ENCODE results near the gene SLC4A3. TPM values are rescaled to one million over a fixed set of nuclear protein-coding genes. Genes with fewer than 3 reads are reported as not detected.
"Not testable (repeated sequence)": the region's sequence is repeated elsewhere in the genome, so short reads cannot be mapped to it uniquely, and the experiment has no call there.

SLC4A3 gene
- total and polyA plus RNA-seq, 2 donors = 0.47 to 6.9 TPM

DNA sequence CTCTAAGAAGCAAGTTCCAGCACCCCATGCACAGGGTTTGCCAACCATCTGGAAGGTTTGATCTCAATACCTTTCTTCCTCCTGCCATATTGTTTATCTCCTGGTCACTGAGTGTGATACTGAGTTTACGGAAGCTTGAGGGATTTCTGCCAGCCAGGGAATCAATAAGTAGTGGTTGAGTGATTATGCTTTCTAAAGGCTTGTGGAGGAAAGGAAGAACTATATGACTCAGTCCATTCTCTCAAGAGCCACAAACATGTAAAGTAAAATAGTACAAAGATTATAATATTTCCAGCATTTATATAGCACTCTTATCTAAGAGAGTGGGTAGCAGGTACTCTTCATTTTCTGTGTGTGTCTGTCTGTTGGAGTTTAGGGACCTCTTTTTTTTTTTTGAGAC, 49.2 kb downstream of the SLC4A3 start:
- no peak overlapping the region for H3K4me3 ChIP-seq (ENCODE audit: low read length in 2 of 2)
- DNase-seq (ENCODE audit: low read depth in 6 of 9, low spot score in 9 of 9) = no peak
- H3K9me3 ChIP-seq (ENCODE audit: control insufficient read depth in 2 of 2, insufficient read depth in 1 of 2, low read length in 1 of 2) = no peaks in the 10 kb centered on the region
- WGBS = 98% methylated on average over 1 of the region's 1 CpG
- H3K27ac ChIP-seq (ENCODE audit: low read depth in 1 of 2, low read length in 1 of 2) = no peak overlapping the region
- no peaks in the 10 kb centered on the region for H3K4me1 ChIP-seq (ENCODE audit: control insufficient read depth in 2 of 2, insufficient read depth in 2 of 2, low read length in 2 of 2)
- no peaks in the 10 kb centered on the region for H3K36me3 ChIP-seq (ENCODE audit: control insufficient read depth in 2 of 2, insufficient read depth in 2 of 2, low read length in 1 of 2)
- H3K27me3 ChIP-seq (ENCODE audit: control insufficient read depth in 2 of 2, insufficient read depth in 1 of 2, low read length in 1 of 2) = peaks cover 0 to 3% of the 10 kb centered on the region in 2 donors

DNA sequence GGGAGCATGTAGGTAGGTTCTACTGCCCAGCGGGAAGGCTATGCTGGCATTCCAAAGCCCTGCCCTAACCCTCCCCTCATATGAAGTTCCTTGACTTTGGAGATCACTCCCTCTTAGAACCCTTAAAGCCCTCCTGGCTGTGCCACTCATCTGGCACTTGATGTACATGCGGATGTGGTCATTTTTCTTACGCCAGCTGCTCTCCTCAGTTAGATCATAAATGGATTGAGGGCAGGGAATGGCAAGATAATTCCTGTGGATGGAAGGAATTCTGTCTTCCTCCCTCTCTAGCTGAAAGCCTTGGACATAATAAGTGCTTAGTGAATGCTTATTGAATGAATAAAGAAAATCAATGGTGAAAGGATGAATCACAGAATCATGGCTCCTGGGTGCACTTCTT, 51.6 kb downstream of the SLC4A3 start:
- DNase-seq (ENCODE audit: low read depth in 6 of 9, low spot score in 9 of 9) = no peak
- no peak overlapping the region for H3K4me3 ChIP-seq (ENCODE audit: low read length in 2 of 2)
- H3K36me3 ChIP-seq (ENCODE audit: control insufficient read depth in 2 of 2, insufficient read depth in 2 of 2, low read length in 1 of 2) = no peaks in the 10 kb centered on the region
- WGBS = 78% methylated on average over 3 of the region's 3 CpGs
- no peak overlapping the region for H3K27ac ChIP-seq (ENCODE audit: low read depth in 1 of 2, low read length in 1 of 2)
- H3K4me1 ChIP-seq (ENCODE audit: control insufficient read depth in 2 of 2, insufficient read depth in 2 of 2, low read length in 2 of 2) = no peaks in the 10 kb centered on the region
- no peaks in the 10 kb centered on the region for H3K9me3 ChIP-seq (ENCODE audit: control insufficient read depth in 2 of 2, insufficient read depth in 1 of 2, low read length in 1 of 2)
- H3K27me3 ChIP-seq (ENCODE audit: control insufficient read depth in 2 of 2, insufficient read depth in 1 of 2, low read length in 1 of 2) = no peaks in the 10 kb centered on the region

DNA sequence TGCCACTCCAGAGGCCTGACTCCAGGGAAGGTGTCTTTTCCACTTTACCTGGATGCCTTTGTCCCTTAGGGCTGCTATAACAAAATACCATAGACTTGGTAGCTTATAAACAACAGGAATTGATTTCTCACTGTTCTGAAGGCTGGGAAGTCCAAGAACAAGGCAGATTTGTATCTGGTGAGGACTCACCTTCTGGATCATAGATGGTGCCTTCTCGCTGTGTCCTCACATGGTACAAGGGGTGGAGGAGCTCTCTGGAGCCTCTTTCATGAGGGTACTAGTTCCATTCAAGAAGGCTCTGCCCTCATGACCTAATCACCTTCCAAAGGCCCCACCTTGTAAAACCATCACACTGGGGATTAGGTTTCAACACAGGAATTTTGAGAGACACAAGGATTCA, 52.1 kb downstream of the SLC4A3 start:
- H3K4me1 ChIP-seq (ENCODE audit: control insufficient read depth in 2 of 2, insufficient read depth in 2 of 2, low read length in 2 of 2) = no peaks in the 10 kb centered on the region
- H3K4me3 ChIP-seq (ENCODE audit: low read length in 2 of 2) = no peak overlapping the region
- peaks cover 0 to under 1% of the 10 kb centered on the region in 2 donors for H3K27me3 ChIP-seq (ENCODE audit: control insufficient read depth in 2 of 2, insufficient read depth in 1 of 2, low read length in 1 of 2)
- H3K36me3 ChIP-seq (ENCODE audit: control insufficient read depth in 2 of 2, insufficient read depth in 2 of 2, low read length in 1 of 2) = no peaks in the 10 kb centered on the region
- DNase-seq (ENCODE audit: low read depth in 6 of 9, low spot score in 9 of 9) = no peak
- H3K9me3 ChIP-seq (ENCODE audit: control insufficient read depth in 2 of 2, insufficient read depth in 1 of 2, low read length in 1 of 2) = no peaks in the 10 kb centered on the region
- 92% methylated on average over 1 of the region's 1 CpG for WGBS
- H3K27ac ChIP-seq (ENCODE audit: low read depth in 1 of 2, low read length in 1 of 2) = no peak overlapping the region

DNA sequence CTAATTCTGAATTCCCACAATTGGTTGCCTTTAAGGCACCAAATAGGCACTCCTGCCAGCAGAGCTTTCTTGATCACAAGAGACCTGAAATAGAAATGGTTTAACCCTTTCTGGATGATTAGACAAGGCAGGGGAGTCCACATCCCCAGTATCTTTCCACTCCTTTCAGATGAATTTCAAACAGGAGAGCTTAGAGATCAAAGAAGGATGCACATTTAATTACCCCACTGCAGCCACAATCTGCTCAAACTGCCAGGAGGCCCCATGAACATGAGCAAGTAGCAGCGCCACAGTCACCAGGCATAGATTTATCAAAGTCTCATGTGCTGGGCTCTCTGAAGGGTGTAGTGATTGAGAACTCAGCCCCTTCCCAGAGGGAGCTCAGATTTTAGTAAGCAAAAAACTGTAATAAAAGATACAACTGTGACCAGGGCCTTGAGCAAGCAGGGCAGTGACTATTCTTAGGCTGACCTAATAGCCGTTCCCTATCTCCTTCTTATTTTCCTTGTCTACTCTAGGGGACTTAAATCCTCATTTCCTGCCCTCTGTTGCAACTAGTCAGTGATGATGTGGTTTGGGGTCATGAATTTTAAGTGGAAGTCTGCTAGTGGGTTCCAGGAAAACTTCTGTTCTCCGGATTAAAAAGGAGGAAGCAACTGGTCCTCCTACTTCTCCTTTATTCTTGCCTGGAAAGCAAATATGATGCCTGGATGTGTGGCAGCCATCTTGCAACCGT, 53.7 kb downstream of the SLC4A3 start:
- Histone ChIP-seq H3K27me3 (ENCODE audit: control insufficient read depth in 2 of 2, insufficient read depth in 1 of 2, low read length in 1 of 2) (peaks cover 0 to 8% of the 10 kb centered on the region in 2 donors), H3K4me3 (ENCODE audit: low read length in 2 of 2) (no peak overlapping the region), H3K9me3 (ENCODE audit: control insufficient read depth in 2 of 2, insufficient read depth in 1 of 2, low read length in 1 of 2) (no peaks in the 10 kb centered on the region), H3K4me1 (ENCODE audit: control insufficient read depth in 2 of 2, insufficient read depth in 2 of 2, low read length in 2 of 2) (no peaks in the 10 kb centered on the region), H3K36me3 (ENCODE audit: control insufficient read depth in 2 of 2, insufficient read depth in 2 of 2, low read length in 1 of 2) (no peaks in the 10 kb centered on the region), H3K27ac (ENCODE audit: low read depth in 1 of 2, low read length in 1 of 2) (no peak overlapping the region)
- no peak for DNase-seq (ENCODE audit: low read depth in 6 of 9, low spot score in 9 of 9)
- 64% methylated on average over 4 of the region's 4 CpGs for WGBS

DNA sequence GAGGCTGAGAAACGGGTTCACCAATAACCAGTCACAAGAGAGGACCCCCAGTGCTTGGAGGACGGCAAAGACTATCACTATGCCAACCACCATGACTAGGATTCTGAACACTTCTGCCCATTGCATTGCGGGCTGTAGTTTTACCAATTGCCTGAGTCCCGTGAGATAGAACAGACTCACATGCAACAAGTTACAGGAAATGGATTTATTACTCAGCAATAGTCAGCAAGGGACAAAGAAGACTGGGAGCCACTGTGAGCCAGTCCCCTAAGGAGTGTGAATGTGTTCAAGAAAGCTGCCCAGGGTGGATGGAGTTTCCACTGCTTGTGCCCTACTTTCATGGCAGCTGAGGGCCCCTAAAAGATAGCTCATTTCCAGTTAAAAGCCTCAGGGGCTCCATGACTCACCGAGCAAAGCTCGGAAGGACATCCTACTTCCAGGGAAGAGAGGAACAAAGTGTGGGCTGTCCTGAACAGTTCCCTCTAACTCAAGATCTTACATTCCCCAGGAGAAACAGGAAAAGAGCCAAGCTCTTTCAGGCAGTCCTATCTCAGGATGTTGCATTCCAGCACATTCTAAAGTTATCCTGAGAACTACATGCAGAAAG, 54.4 kb downstream of the SLC4A3 start:
- H3K27ac ChIP-seq (ENCODE audit: low read depth in 1 of 2, low read length in 1 of 2) = no peak overlapping the region
- peaks cover 0 to 8% of the 10 kb centered on the region in 2 donors for H3K27me3 ChIP-seq (ENCODE audit: control insufficient read depth in 2 of 2, insufficient read depth in 1 of 2, low read length in 1 of 2)
- no peak for DNase-seq (ENCODE audit: low read depth in 6 of 9, low spot score in 9 of 9)
- no peaks in the 10 kb centered on the region for H3K36me3 ChIP-seq (ENCODE audit: control insufficient read depth in 2 of 2, insufficient read depth in 2 of 2, low read length in 1 of 2)
- H3K4me3 ChIP-seq (ENCODE audit: low read length in 2 of 2) = no peak overlapping the region
- no peaks in the 10 kb centered on the region for H3K9me3 ChIP-seq (ENCODE audit: control insufficient read depth in 2 of 2, insufficient read depth in 1 of 2, low read length in 1 of 2)
- 84% methylated on average over 6 of the region's 6 CpGs for WGBS
- H3K4me1 ChIP-seq (ENCODE audit: control insufficient read depth in 2 of 2, insufficient read depth in 2 of 2, low read length in 2 of 2) = no peaks in the 10 kb centered on the region

DNA sequence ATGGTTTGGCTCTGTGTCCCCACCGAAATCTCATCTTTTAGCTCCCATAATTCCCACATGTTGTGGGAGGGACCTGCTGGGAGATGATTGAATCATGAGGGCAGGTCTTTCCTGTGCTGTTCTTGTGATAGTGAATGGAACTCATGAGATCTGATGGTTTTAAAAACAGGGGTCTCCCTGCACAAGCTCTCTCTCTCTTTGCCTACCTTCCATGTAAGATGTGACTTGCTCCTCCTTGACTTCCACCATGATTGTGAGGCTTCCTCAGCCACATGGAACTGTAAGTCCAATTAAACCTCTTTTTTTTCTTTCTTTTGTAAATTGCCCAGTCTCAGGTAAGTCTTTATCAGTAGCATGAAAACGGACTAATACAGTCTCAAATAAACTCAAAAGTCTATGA, 56.0 kb downstream of the SLC4A3 start:
- not testable (repeated sequence) for H3K4me1 ChIP-seq (ENCODE audit: control insufficient read depth in 2 of 2, insufficient read depth in 2 of 2, low read length in 2 of 2); H3K27ac ChIP-seq (ENCODE audit: low read depth in 1 of 2, low read length in 1 of 2); H3K36me3 ChIP-seq (ENCODE audit: control insufficient read depth in 2 of 2, insufficient read depth in 2 of 2, low read length in 1 of 2); DNase-seq (ENCODE audit: low read depth in 6 of 9, low spot score in 9 of 9); H3K9me3 ChIP-seq (ENCODE audit: control insufficient read depth in 2 of 2, insufficient read depth in 1 of 2, low read length in 1 of 2); H3K4me3 ChIP-seq (ENCODE audit: low read length in 2 of 2); H3K27me3 ChIP-seq (ENCODE audit: control insufficient read depth in 2 of 2, insufficient read depth in 1 of 2, low read length in 1 of 2)
- WGBS = 93% methylated on average over 2 of the region's 2 CpGs

DNA sequence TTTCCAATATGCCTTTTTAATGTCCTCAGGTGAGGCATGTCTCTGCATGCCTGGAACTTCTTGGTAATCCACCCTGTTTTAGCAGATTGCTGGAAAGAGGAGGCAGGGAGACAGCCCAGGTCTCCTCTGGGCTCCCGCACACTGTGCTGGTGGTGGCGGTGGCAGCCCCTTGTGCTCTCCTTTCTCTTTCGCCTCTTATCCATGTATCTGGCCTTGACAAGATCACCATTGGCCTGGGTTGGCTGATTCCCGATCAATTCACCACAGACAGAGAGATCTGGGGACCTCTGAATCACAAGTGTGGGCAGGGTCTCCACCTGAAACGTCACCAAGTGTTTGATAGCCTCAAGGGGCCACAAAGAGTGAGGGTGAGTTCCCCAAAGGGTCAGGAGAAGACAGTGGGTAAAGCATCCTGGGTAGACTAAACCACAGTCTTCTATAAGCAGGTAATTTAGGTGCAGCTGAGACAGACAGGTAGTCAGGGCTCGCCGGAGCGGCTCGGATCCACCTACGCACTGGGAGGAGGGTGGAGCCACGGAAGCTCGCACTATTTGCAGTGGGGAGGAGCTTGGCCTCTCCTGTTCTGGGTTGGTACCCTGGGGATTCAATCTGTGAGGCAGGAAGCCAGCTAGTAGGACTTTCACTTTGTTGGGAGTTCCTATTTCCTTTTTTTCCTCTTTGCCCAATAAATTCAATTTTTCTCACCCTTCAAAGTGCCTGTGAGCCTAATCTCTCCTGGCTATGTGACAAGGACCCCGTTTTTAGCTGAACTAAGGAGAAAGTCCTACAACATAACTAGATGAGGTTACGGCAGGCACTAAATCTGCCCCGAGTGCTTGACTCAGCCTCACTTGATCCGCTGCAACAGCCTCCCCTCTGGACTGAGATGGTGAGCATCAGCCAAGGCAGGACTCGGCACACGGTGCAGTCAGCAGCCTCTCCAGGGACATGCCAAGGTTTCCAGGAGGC, 57.6 kb downstream of the SLC4A3 start:
- Histone ChIP-seq H3K9me3 (ENCODE audit: control insufficient read depth in 2 of 2, insufficient read depth in 1 of 2, low read length in 1 of 2) (no peaks in the 10 kb centered on the region), H3K27ac (ENCODE audit: low read depth in 1 of 2, low read length in 1 of 2) (peak overlapping the region in 1 of 2 donors; percentile 43), H3K36me3 (ENCODE audit: control insufficient read depth in 2 of 2, insufficient read depth in 2 of 2, low read length in 1 of 2) (no peaks in the 10 kb centered on the region), H3K27me3 (ENCODE audit: control insufficient read depth in 2 of 2, insufficient read depth in 1 of 2, low read length in 1 of 2) (peaks cover 0 to 15% of the 10 kb centered on the region in 2 donors), H3K4me3 (ENCODE audit: low read length in 2 of 2) (peak overlapping the region; percentile 28 to 29), H3K4me1 (ENCODE audit: control insufficient read depth in 2 of 2, insufficient read depth in 2 of 2, low read length in 2 of 2) (no peaks in the 10 kb centered on the region)
- 48% methylated on average over 18 of the region's 18 CpGs for WGBS
- DNase-seq (ENCODE audit: low read depth in 6 of 9, low spot score in 9 of 9) = peak in 5 of 9 donors; percentile 2 to 41 (median 8)

DNA sequence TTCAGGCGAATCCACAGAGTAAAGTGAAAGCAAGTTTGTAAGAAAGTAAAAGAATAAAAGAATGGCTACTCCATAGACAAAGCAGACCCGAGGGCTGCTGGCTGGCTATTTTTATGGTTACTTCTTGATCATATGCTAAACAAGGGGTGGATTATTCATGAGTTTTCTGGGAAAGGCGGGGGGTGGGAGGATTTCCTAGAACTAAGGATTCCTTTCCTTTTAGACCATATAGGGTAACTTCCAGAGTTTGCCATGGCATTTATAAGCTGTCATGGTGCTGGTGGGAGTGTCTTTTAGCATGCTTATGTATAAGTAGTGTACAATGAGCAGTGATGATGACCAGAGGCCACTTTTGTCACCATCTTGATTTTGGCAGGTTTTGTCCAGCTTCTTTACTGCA, 59.8 kb downstream of the SLC4A3 start:
- no peaks in the 10 kb centered on the region for H3K9me3 ChIP-seq (ENCODE audit: control insufficient read depth in 2 of 2, insufficient read depth in 1 of 2, low read length in 1 of 2)
- no peak for DNase-seq (ENCODE audit: low read depth in 6 of 9, low spot score in 9 of 9)
- peaks cover 0 to 22% of the 10 kb centered on the region in 2 donors for H3K27me3 ChIP-seq (ENCODE audit: control insufficient read depth in 2 of 2, insufficient read depth in 1 of 2, low read length in 1 of 2)
- 84% methylated on average over 3 of the region's 3 CpGs for WGBS
- H3K4me3 ChIP-seq (ENCODE audit: low read length in 2 of 2) = no peak overlapping the region
- H3K36me3 ChIP-seq (ENCODE audit: control insufficient read depth in 2 of 2, insufficient read depth in 2 of 2, low read length in 1 of 2) = no peaks in the 10 kb centered on the region
- no peak overlapping the region for H3K27ac ChIP-seq (ENCODE audit: low read depth in 1 of 2, low read length in 1 of 2)
- no peaks in the 10 kb centered on the region for H3K4me1 ChIP-seq (ENCODE audit: control insufficient read depth in 2 of 2, insufficient read depth in 2 of 2, low read length in 2 of 2)

Data from thymus (tissue), 11 donors.